ENCODE results near the gene S100A5.

The S100A5 gene

DNA sequence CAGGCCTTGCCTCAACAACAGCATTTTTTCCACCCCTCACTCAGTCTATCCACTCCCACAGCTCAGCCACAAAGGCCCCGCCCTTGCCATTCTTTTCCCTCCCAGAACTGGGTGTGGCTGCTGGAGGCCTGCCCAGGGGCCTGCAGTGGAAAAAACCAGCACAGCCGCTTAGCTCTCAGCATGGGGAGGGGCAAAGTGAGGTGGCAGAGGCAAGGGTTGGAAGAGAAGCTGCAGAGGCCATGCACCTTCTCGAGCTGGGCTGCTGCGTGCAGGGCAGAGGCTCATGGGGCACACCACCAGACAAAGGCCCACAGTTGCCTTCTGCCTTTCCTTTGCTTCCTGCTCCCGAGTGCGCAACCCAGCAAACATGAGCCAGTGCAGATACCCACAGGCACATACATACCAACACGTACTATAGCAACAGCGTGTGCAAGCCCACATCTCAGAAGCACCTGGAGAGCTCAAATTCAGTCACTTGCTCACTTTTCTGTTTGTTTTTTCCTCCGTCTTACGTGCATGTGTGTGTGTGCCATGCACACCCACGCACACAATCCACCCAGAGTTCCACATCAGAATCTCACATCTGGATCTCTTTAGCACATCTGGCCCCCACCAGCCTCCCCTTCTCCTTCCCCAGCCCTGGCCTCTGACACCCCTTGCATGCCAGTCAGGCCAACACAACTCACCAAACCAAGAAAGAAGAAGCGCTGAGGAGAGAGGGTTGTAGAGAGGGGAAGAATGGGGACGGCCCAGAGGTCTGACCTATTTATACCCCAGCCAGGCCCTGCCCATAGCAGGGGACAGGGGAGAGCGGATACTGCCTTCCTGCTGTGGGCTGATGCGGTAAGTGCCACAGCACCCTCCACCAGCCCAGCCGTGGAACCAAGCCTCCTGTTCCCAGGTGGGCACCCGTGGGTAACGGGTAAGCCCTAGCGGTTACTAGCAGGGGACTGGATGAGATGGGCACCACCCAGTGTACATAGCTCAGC lies 4.6 kb upstream of the S100A5 start, which contains the start of gene S100A4:
Gene S100A4, minus strand, starts transcription at position 740 of the 989 bp plus-strand sequence. CDS start 1,012 bp downstream, outside the sequence.
- Histone ChIP-seq H2BK5ac (ENCODE audit: low read length) (peak within 1 kb of the TSS; percentile 91), H4K8ac (ENCODE audit: low read depth, low read length) (no peak within 1 kb of the TSS), H3K23ac (ENCODE audit: low read length) (peak within 1 kb of the TSS; percentile 72), H2BK15ac (replicated peaks; ENCODE audit: low read depth) (no peak within 1 kb of the TSS), H3K36me3 (ENCODE audit: control insufficient read depth, insufficient read depth, low read length) (no peaks in the 10 kb centered on the region), H3K9ac (ENCODE audit: low read length) (peak within 1 kb of the TSS; percentile 79), H2BK120ac (ENCODE audit: low read depth, low read length) (no peak within 1 kb of the TSS), H3K4me3 (ENCODE audit: low read length) (no peak within 1 kb of the TSS), H3K79me2 (ENCODE audit: control insufficient read depth, insufficient read depth, low read length) (no peaks in the 10 kb centered on the region), H3K79me1 (ENCODE audit: low read length) (no peaks in the 10 kb centered on the region), H3K56ac (ENCODE audit: low read length) (peak within 1 kb of the TSS; percentile 96), H3K4me2 (ENCODE audit: low read length) (peak within 1 kb of the TSS; percentile 45), H3K18ac (ENCODE audit: low read length) (peak within 1 kb of the TSS; percentile 57), H3K4ac (ENCODE audit: low read depth, low read length) (peak within 1 kb of the TSS; percentile 19), H4K5ac (ENCODE audit: low read length) (peak within 1 kb of the TSS; percentile 96), H2AK5ac (ENCODE audit: low read length) (peak within 1 kb of the TSS; percentile 97), H3K27me3 (ENCODE audit: insufficient read depth, low read length, poor library complexity) (no peaks in the 10 kb centered on the region), H3K27ac (ENCODE audit: low read depth, low read length) (peak within 1 kb of the TSS; percentile 61), H3K4me1 (ENCODE audit: control insufficient read depth, low read depth, low read length) (peaks cover 9% of the 10 kb centered on the region)
- DNase-seq: peak; percentile 98
- WGBS (ENCODE audit: extremely low coverage, insufficient coverage, low lambda C conversion rate): no CpG with 5 or more reads among the region's 19 CpGs

DNA sequence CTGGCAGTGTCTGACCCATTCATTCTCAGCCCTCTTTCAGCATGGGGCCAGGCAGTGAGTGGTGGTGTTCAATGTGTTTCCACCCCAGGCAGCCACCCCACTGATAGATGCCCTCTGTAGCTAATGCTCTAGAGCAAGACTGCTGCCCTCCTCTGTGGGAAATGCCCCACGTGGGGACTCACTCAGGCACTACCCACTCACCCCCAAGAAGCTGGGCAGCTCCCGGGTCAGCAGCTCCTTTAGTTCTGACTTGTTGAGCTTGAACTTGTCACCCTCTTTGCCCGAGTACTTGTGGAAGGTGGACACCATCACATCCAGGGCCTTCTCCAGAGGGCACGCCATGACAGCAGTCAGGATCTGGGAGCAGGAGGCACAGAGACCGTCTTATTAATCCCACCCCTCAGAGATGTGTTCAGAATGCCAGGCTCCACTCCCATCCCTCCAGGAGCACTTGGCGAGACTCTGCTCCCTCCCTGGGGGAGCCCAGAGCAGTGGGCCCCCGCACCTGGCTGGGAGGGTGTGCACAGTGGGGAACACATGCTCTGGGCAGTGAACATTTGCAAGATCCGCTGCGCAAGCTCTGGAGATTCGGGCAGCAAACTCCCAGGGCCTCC lies 3.8 kb upstream of the S100A5 start:
- H2BK5ac ChIP-seq (ENCODE audit: low read length): peak overlapping the region; percentile 9
- H2AK5ac ChIP-seq (ENCODE audit: low read length): peak overlapping the region; percentile 96
- peak overlapping the region; percentile 96 for H3K56ac ChIP-seq (ENCODE audit: low read length)
- H2BK15ac ChIP-seq (replicated peaks; ENCODE audit: low read depth): no peak overlapping the region
- no peak overlapping the region for H4K8ac ChIP-seq (ENCODE audit: low read depth, low read length)
- H3K36me3 ChIP-seq (ENCODE audit: control insufficient read depth, insufficient read depth, low read length): no peaks in the 10 kb centered on the region
- no peak for DNase-seq
- WGBS (ENCODE audit: extremely low coverage, insufficient coverage, low lambda C conversion rate): no CpG with 5 or more reads among the region's 10 CpGs
- no peak overlapping the region for H4K5ac ChIP-seq (ENCODE audit: low read length)
- H3K18ac ChIP-seq (ENCODE audit: low read length): peak overlapping the region; percentile 57
- H3K27me3 ChIP-seq (ENCODE audit: insufficient read depth, low read length, poor library complexity): no peaks in the 10 kb centered on the region
- H3K4ac ChIP-seq (ENCODE audit: low read depth, low read length): no peak overlapping the region
- no peak overlapping the region for H2BK120ac ChIP-seq (ENCODE audit: low read depth, low read length)
- H3K27ac ChIP-seq (ENCODE audit: low read depth, low read length): peak overlapping the region; percentile 61
- no peak overlapping the region for H3K4me3 ChIP-seq (ENCODE audit: low read length)
- H3K79me2 ChIP-seq (ENCODE audit: control insufficient read depth, insufficient read depth, low read length): no peaks in the 10 kb centered on the region
- peaks cover 9% of the 10 kb centered on the region for H3K4me1 ChIP-seq (ENCODE audit: control insufficient read depth, low read depth, low read length)
- H3K23ac ChIP-seq (ENCODE audit: low read length): peak overlapping the region; percentile 72
- H3K9ac ChIP-seq (ENCODE audit: low read length): peak overlapping the region; percentile 79
- H3K79me1 ChIP-seq (ENCODE audit: low read length): no peaks in the 10 kb centered on the region
- peak overlapping the region; percentile 45 for H3K4me2 ChIP-seq (ENCODE audit: low read length)

DNA sequence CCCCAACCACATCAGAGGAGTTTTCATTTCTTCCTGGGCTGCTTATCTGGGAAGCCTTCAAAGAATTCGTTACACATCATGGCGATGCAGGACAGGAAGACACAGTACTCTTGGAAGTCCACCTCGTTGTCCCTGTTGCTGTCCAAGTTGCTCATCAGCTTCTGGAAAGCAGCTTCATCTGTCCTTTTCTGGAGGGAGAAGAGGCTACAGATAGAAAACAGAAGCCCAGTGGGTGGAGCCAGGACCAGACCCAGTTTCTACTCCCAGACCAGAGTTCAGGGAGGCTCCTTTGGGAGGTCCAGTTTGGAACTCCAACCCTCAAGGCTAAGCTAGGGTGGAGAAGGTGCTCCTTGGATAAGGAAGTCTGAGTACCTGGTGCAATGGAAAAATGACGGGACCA lies 3.0 kb upstream of the S100A5 start:
- Histone ChIP-seq H3K79me1 (ENCODE audit: low read length) (no peaks in the 10 kb centered on the region), H2AK5ac (ENCODE audit: low read length) (no peak overlapping the region), H3K27me3 (ENCODE audit: insufficient read depth, low read length, poor library complexity) (no peaks in the 10 kb centered on the region), H3K56ac (ENCODE audit: low read length) (no peak overlapping the region), H4K5ac (ENCODE audit: low read length) (no peak overlapping the region), H3K9ac (ENCODE audit: low read length) (no peak overlapping the region), H4K8ac (ENCODE audit: low read depth, low read length) (no peak overlapping the region), H3K36me3 (ENCODE audit: control insufficient read depth, insufficient read depth, low read length) (no peaks in the 10 kb centered on the region), H3K23ac (ENCODE audit: low read length) (no peak overlapping the region), H3K4me2 (ENCODE audit: low read length) (no peak overlapping the region), H3K18ac (ENCODE audit: low read length) (no peak overlapping the region), H2BK5ac (ENCODE audit: low read length) (no peak overlapping the region), H2BK15ac (replicated peaks; ENCODE audit: low read depth) (no peak overlapping the region), H3K79me2 (ENCODE audit: control insufficient read depth, insufficient read depth, low read length) (no peaks in the 10 kb centered on the region), H3K4me1 (ENCODE audit: control insufficient read depth, low read depth, low read length) (peaks cover 9% of the 10 kb centered on the region), H3K4me3 (ENCODE audit: low read length) (no peak overlapping the region), H3K27ac (ENCODE audit: low read depth, low read length) (no peak overlapping the region), H2BK120ac (ENCODE audit: low read depth, low read length) (no peak overlapping the region), H3K4ac (ENCODE audit: low read depth, low read length) (no peak overlapping the region)
- WGBS (ENCODE audit: extremely low coverage, insufficient coverage, low lambda C conversion rate): no CpG with 5 or more reads among the region's 4 CpGs
- no peak for DNase-seq

DNA sequence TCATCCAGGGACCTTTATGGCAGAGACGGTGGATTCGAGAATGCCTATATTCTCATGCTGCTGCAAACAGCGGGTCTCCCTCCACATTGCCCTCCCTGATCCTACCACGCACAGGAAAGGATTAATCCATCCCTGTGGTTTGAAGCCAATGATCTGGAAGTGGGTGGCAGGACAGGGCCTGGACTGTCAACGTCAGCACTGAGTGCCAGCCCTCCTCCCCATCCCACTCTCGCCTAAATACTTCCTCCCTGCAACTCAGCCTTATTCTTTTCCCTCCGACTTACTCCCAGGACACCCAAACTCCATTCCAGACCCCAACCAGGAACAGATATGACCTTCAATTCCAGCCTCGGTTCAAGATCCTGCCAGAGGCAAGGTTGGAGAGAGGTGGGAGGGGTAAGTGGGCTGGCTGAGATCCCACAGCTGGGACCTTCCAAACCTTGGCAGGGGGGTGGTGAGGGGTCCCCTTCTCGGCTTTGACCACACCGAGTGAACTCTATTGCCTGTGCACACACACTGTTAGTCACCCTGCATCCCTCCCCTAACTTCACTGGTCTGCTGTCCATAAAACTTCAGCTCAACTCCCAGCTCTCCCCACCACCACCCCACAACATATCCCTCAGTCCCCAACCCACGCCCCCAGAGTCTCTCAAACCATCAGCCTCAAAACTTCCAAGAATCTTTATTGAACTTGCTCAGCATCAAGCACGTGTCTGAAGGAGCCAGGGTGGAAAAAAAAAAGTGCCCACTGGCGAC lies 2.4 kb upstream of the S100A5 start:
- no peak overlapping the region for H3K4me3 ChIP-seq (ENCODE audit: low read length)

DNA sequence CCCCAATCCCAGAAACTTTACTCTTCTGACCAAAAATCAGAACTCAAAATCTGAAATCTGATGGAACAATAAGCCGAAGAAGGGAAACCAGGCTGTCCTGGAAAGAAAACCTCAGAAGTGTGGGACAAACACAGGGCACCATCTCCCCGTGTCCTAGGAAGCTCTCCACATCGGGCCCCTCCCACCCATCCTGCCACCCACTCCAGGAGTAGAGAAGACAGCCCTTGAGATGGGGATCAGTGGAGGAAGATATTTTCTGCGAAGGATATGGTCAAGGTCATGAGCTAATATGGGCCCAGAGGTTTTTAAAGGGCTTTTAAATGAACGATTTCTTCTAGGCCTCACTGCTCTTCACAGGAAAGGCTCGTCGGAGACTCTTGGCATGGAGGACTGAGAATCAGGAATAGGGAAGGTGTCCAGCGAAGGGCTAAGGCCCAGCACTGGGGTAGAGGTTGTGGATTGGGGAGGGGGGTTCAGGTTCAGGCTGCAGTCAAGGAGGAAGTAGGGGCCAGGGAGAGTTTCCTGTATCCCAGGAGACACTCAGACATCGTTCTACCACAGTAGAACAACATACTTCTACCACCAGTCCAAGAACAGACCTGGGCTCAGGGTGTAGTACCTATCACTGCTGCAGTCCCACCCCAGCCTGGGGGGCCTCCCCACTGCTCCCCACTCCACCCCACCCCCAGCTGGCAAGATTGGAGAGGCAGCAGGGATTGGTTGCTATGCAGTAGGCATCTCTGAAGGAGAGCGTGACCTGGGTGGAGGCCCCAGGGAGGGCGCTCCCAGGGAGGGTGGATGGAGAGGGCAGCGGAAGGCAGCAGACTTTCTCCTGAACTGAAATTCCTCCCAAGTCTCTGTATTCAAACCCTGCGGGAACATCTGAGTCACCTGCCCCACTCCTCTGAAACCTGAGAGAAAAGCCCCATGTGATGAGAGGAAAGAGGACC lies 1.2 kb upstream of the S100A5 start:
- DNase-seq: no peak
- H2BK15ac ChIP-seq (replicated peaks; ENCODE audit: low read depth): no peak overlapping the region
- H3K18ac ChIP-seq (ENCODE audit: low read length): no peak overlapping the region
- no peak overlapping the region for H2BK5ac ChIP-seq (ENCODE audit: low read length)
- no peak overlapping the region for H4K8ac ChIP-seq (ENCODE audit: low read depth, low read length)
- no peak overlapping the region for H4K5ac ChIP-seq (ENCODE audit: low read length)
- no peak overlapping the region for H3K27ac ChIP-seq (ENCODE audit: low read depth, low read length)
- no peak overlapping the region for H3K9ac ChIP-seq (ENCODE audit: low read length)
- no peak overlapping the region for H3K4ac ChIP-seq (ENCODE audit: low read depth, low read length)
- peaks cover 11% of the 10 kb centered on the region for H3K4me1 ChIP-seq (ENCODE audit: control insufficient read depth, low read depth, low read length)
- H3K23ac ChIP-seq (ENCODE audit: low read length): no peak overlapping the region
- no peaks in the 10 kb centered on the region for H3K27me3 ChIP-seq (ENCODE audit: insufficient read depth, low read length, poor library complexity)
- H3K4me2 ChIP-seq (ENCODE audit: low read length): no peak overlapping the region
- no peaks in the 10 kb centered on the region for H3K36me3 ChIP-seq (ENCODE audit: control insufficient read depth, insufficient read depth, low read length)
- no peak overlapping the region for H2AK5ac ChIP-seq (ENCODE audit: low read length)
- no peak overlapping the region for H3K4me3 ChIP-seq (ENCODE audit: low read length)
- no peak overlapping the region for H3K56ac ChIP-seq (ENCODE audit: low read length)
- H3K79me1 ChIP-seq (ENCODE audit: low read length): no peaks in the 10 kb centered on the region
- no peak overlapping the region for H2BK120ac ChIP-seq (ENCODE audit: low read depth, low read length)
- no CpG with 5 or more reads among the region's 13 CpGs for WGBS (ENCODE audit: extremely low coverage, insufficient coverage, low lambda C conversion rate)
- H3K79me2 ChIP-seq (ENCODE audit: control insufficient read depth, insufficient read depth, low read length): no peaks in the 10 kb centered on the region

More for the DNA sequence above, 2.4 kb upstream of the S100A5 start:
- no peak overlapping the region for H3K18ac ChIP-seq (ENCODE audit: low read length)
- no peak for DNase-seq
- no peak overlapping the region for H3K9ac ChIP-seq (ENCODE audit: low read length)
- no peaks in the 10 kb centered on the region for H3K79me2 ChIP-seq (ENCODE audit: control insufficient read depth, insufficient read depth, low read length)
- H3K4me2 ChIP-seq (ENCODE audit: low read length): no peak overlapping the region
- H3K4ac ChIP-seq (ENCODE audit: low read depth, low read length): no peak overlapping the region
- H2BK120ac ChIP-seq (ENCODE audit: low read depth, low read length): no peak overlapping the region
- H3K36me3 ChIP-seq (ENCODE audit: control insufficient read depth, insufficient read depth, low read length): no peaks in the 10 kb centered on the region
- no CpG with 5 or more reads among the region's 13 CpGs for WGBS (ENCODE audit: extremely low coverage, insufficient coverage, low lambda C conversion rate)
- no peak overlapping the region for H3K27ac ChIP-seq (ENCODE audit: low read depth, low read length)
- H3K56ac ChIP-seq (ENCODE audit: low read length): no peak overlapping the region
- H3K79me1 ChIP-seq (ENCODE audit: low read length): no peaks in the 10 kb centered on the region
- H4K8ac ChIP-seq (ENCODE audit: low read depth, low read length): no peak overlapping the region
- H4K5ac ChIP-seq (ENCODE audit: low read length): no peak overlapping the region
- no peak overlapping the region for H2AK5ac ChIP-seq (ENCODE audit: low read length)
- peaks cover 9% of the 10 kb centered on the region for H3K4me1 ChIP-seq (ENCODE audit: control insufficient read depth, low read depth, low read length)
- no peaks in the 10 kb centered on the region for H3K27me3 ChIP-seq (ENCODE audit: insufficient read depth, low read length, poor library complexity)
- H2BK5ac ChIP-seq (ENCODE audit: low read length): no peak overlapping the region
- no peak overlapping the region for H2BK15ac ChIP-seq (replicated peaks; ENCODE audit: low read depth)
- no peak overlapping the region for H3K23ac ChIP-seq (ENCODE audit: low read length)
